Measurements from ENCODE around the gene PDE4D. TPM values are rescaled to one million over a fixed set of nuclear protein-coding genes. Genes with fewer than 3 reads are reported as not detected.

PDE4D gene
- total RNA-seq, 1 donor from 2014 or later = 11.8 TPM

- DNase-seq (ENCODE audit: low read depth, low spot score) = no peak
- peaks cover 2% of the 10 kb centered on the region for H3K36me3 Mint-ChIP-seq (ENCODE audit: low read depth)
- no peaks in the 10 kb centered on the region for H3K9me3 Mint-ChIP-seq
- H3K27me3 Mint-ChIP-seq (ENCODE audit: low read depth) = no peaks in the 10 kb centered on the region
- TF ChIP-seq CTCF (conservative IDR thresholded peaks at IDR 0.05) = no peak
- no peak overlapping the region for H3K27ac Mint-ChIP-seq (ENCODE audit: unreplicated experiment)
- no peak overlapping the region for H3K4me3 Mint-ChIP-seq
- no peaks in the 10 kb centered on the region for H3K4me1 Mint-ChIP-seq
These were observed 924.3 kb downstream of the PDE4D start for GRCh38 chr5:58969253-58969652.

GRCh38 chr5:58968350-58968749 is 925.2 kb downstream of the PDE4D start:
- no peak for DNase-seq (ENCODE audit: low read depth, low spot score)
- H3K27ac Mint-ChIP-seq (ENCODE audit: unreplicated experiment) = no peak overlapping the region
- no peaks in the 10 kb centered on the region for H3K9me3 Mint-ChIP-seq
- no peaks in the 10 kb centered on the region for H3K4me1 Mint-ChIP-seq
- no peaks in the 10 kb centered on the region for H3K36me3 Mint-ChIP-seq (ENCODE audit: low read depth)
- TF ChIP-seq CTCF (conservative IDR thresholded peaks at IDR 0.05) = no peak
- no peaks in the 10 kb centered on the region for H3K27me3 Mint-ChIP-seq (ENCODE audit: low read depth)
- H3K4me3 Mint-ChIP-seq = no peak overlapping the region

GRCh38 chr5:58967597-58968281 is 925.8 kb downstream of the PDE4D start:
- Mint-ChIP-seq H3K27me3 (ENCODE audit: low read depth) (no peaks in the 10 kb centered on the region), H3K9me3 (no peaks in the 10 kb centered on the region), H3K4me1 (no peaks in the 10 kb centered on the region), H3K4me3 (no peak overlapping the region), H3K27ac (ENCODE audit: unreplicated experiment) (no peak overlapping the region), H3K36me3 (ENCODE audit: low read depth) (no peaks in the 10 kb centered on the region)
- no peak for DNase-seq (ENCODE audit: low read depth, low spot score)
- TF ChIP-seq CTCF (conservative IDR thresholded peaks at IDR 0.05) = no peak

GRCh38 chr5:58965677-58966414 is 927.7 kb downstream of the PDE4D start:
- Mint-ChIP-seq H3K9me3 (no peaks in the 10 kb centered on the region), H3K4me1 (no peaks in the 10 kb centered on the region), H3K27ac (ENCODE audit: unreplicated experiment) (no peak overlapping the region)

GRCh38 chr5:58963821-58964220 is 929.7 kb downstream of the PDE4D start:
- no peak for TF ChIP-seq CTCF (conservative IDR thresholded peaks at IDR 0.05)
- DNase-seq (ENCODE audit: low read depth, low spot score) = no peak
- H3K9me3 Mint-ChIP-seq = no peaks in the 10 kb centered on the region
- H3K36me3 Mint-ChIP-seq (ENCODE audit: low read depth) = no peaks in the 10 kb centered on the region
- no peaks in the 10 kb centered on the region for H3K4me1 Mint-ChIP-seq
- H3K4me3 Mint-ChIP-seq = no peak overlapping the region
- H3K27me3 Mint-ChIP-seq (ENCODE audit: low read depth) = no peaks in the 10 kb centered on the region
- no peak overlapping the region for H3K27ac Mint-ChIP-seq (ENCODE audit: unreplicated experiment)

More at GRCh38 chr5:58965677-58966414, 927.7 kb downstream of the PDE4D start:
- no peaks in the 10 kb centered on the region for H3K27me3 Mint-ChIP-seq (ENCODE audit: low read depth)
- DNase-seq (ENCODE audit: low read depth, low spot score) = no peak
- no peak overlapping the region for H3K4me3 Mint-ChIP-seq
- no peaks in the 10 kb centered on the region for H3K36me3 Mint-ChIP-seq (ENCODE audit: low read depth)
- no peak for TF ChIP-seq CTCF (conservative IDR thresholded peaks at IDR 0.05)
